ENCODE measurements around the gene TARP.
"Not testable (repeated sequence)": the region's sequence is repeated elsewhere in the genome, so short reads cannot be mapped to it uniquely, and the experiment has no call there.

TARP gene

DNA sequence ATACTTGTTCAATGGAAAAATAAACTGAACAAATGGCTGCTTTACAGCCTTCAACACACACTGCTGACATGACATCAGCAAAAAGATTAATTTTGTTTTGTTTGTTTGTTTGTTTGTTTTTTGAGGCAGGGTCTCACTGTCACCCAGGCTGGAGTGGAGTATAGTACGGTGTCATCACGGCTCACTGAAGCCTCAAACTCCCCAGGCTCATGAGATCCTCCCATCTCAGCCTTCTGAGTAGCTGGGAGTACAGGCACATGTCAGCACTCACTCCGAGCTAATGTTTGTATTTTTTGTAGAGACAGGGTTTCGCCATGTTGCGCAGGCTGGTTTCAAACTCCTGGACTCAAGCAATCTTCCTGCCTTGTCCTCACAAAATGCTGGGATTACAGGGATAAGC, 10.9 kb downstream of the TARP start:
- TF ChIP-seq CTCF (conservative IDR thresholded peaks at IDR 0.05; ENCODE audit: low read depth, low read length): no peak
- H3K4me3 ChIP-seq (ENCODE audit: low read depth, low read length): no peak overlapping the region
- DNase-seq (ENCODE audit: low read depth): no peak

DNA sequence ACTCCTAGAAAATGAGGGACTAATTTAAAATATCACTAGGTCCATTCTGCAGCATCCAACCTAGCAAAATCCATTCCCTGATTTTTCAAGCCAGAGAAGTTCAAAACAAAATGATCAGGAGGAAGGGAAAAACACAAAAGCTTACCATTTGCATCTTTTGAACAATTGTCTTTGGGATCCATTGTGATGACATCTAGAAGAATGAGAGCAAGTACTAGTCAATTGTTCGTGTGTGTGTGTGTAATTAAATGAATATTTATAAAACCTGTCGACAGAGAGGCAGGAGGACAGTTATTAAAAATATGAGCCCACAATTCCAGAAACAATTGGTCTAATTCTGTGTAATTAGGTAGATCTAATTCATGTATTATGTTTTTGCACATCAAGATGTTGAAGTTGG, 11.4 kb downstream of the TARP start:
- not testable (repeated sequence) for H3K4me3 ChIP-seq (ENCODE audit: low read depth, low read length); DNase-seq (ENCODE audit: low read depth)

- DNase-seq (ENCODE audit: low read depth); H3K4me3 ChIP-seq (ENCODE audit: low read depth, low read length): not testable (repeated sequence)
Measured at GRCh38 chr7:38261601-38262000, 11.8 kb downstream of the TARP start.

- not testable (repeated sequence) for H3K4me3 ChIP-seq (ENCODE audit: low read depth, low read length); DNase-seq (ENCODE audit: low read depth)
Measured at GRCh38 chr7:38259157-38259556, 14.3 kb downstream of the TARP start.

- H3K4me3 ChIP-seq (ENCODE audit: low read depth, low read length): no peak overlapping the region
- no peak for DNase-seq (ENCODE audit: low read depth)
- no peak for TF ChIP-seq CTCF (conservative IDR thresholded peaks at IDR 0.05; ENCODE audit: low read depth, low read length)
Measured at GRCh38 chr7:38257350-38257677, 16.1 kb downstream of the TARP start.

DNA sequence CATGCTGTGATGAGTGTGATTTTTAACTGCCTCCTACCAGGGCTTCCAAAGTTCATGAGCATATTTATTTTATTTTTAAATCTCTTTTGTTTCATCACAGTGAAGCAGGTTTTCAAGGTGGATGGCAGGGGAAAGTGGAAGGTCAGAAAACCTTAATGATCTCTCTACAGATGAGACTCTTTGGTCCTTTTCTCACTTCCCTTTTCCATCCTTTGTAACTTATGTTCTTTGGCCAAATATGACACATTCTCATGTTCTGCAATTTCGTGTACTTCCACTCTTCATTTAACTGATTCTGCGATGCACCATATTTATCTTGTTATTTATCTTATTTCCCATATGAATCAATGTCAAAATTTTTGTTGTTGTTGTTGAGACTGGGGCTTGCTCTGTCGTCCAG, 23.6 kb downstream of the TARP start:
- DNase-seq (ENCODE audit: low read depth); H3K4me3 ChIP-seq (ENCODE audit: low read depth, low read length): not testable (repeated sequence)

DNA sequence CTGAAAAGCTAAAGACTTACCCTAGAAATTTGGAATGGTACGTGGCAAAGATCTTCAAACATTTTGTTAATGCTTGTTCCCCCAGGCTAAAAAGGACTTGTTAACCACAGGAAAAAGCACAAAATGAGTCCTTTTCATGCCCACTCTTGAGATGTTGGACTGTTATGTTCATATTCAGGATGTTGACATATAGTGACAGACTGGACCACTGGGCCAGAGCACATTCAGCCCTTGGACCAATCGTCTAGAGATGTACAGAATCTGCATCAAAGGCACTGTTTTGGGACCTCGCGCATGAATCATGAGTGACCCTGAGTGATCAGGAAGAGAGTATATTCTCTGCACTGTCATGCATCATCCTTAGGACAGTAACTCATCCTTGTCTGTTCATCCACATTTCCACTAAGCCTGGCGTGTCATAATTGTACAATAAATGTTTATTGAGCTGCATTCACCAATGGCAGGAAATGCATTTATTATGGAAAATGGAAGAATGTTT, 25.3 kb downstream of the TARP start:
- no peak for DNase-seq (ENCODE audit: low read depth)

GRCh38 chr7:38245409-38245977, 27.9 kb downstream of the TARP start:
- no peak for DNase-seq (ENCODE audit: low read depth)
- no peak overlapping the region for H3K4me3 ChIP-seq (ENCODE audit: low read depth, low read length)
- TF ChIP-seq CTCF (conservative IDR thresholded peaks at IDR 0.05; ENCODE audit: low read depth, low read length): no peak

More for the DNA sequence above, 25.3 kb downstream of the TARP start:
- no peak for TF ChIP-seq CTCF (conservative IDR thresholded peaks at IDR 0.05; ENCODE audit: low read depth, low read length)
- no peak overlapping the region for H3K4me3 ChIP-seq (ENCODE audit: low read depth, low read length)

GRCh38 chr7:38244516-38244915, 28.9 kb downstream of the TARP start:
- no peak overlapping the region for H3K4me3 ChIP-seq (ENCODE audit: low read depth, low read length)
- no peak for TF ChIP-seq CTCF (conservative IDR thresholded peaks at IDR 0.05; ENCODE audit: low read depth, low read length)
- no peak for DNase-seq (ENCODE audit: low read depth)

DNA sequence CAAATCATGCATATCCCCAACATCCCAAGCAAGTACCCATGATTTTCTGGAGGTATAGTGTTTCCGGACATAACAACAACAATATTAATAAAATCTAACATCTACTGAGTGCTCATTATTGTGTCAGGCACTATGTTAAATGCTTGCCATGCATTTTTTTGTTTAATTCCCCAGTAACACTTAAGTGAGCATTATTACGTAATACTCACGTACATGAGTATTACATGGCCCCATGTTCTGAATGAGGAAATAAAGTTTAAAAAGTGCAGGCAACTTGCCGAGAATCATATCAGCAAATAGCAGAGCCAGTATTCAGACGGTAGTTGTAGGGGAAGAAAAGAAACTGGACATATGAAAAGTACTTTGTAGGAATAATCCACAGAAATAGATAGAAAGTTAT, 30.1 kb downstream of the TARP start:
- H3K4me3 ChIP-seq (ENCODE audit: low read depth, low read length); DNase-seq (ENCODE audit: low read depth): not testable (repeated sequence)
